NCI-H2227 (cell line): ENCODE measurements around the gene NDOR1.
A peak's percentile ranks its signal among the peaks of the same experiment; 100 is the strongest.

Source experiments
- DNase-seq: peaks from one replicate; lab custom pipeline; 2025; ENCODE audit not compliant: unreplicated experiment; lab: John Stamatoyannopoulos, UW

The NDOR1 gene

GRCh38 chr9:137198051-137198901 lies 7.2 kb upstream of the NDOR1 start:
- DNase-seq, result no peak

GRCh38 chr9:137198902-137199283 lies 6.6 kb upstream of the NDOR1 start:
- DNase-seq, result no peak

- peak; percentile 18 for DNase-seq
Measured at GRCh38 chr9:137199411-137200121, 5.9 kb upstream of the NDOR1 start.

GRCh38 chr9:137200311-137201204 lies 4.9 kb upstream of the NDOR1 start, which contains the start of gene TPRN:
TSS of gene TPRN (minus strand) at chr9:137200741. CDS start at chr9:137200711, 30 bp downstream.
- DNase-seq, result peak; percentile 97

GRCh38 chr9:137201205-137201868 lies 4.2 kb upstream of the NDOR1 start:
- DNase-seq, result no peak

- no peak for DNase-seq
Measured at GRCh38 chr9:137202966-137203365, 2.5 kb upstream of the NDOR1 start.

GRCh38 chr9:137204731-137205125 lies 772 bp upstream of the NDOR1 start:
- no peak for DNase-seq

- DNase-seq, result no peak
Measured at GRCh38 chr9:137206602-137207001, 1.1 kb downstream of the NDOR1 start.

- DNase-seq, result no peak
Measured at GRCh38 chr9:137211532-137211931, 6.0 kb downstream of the NDOR1 start.

GRCh38 chr9:137212520-137212919 lies 7.0 kb downstream of the NDOR1 start:
- DNase-seq, result no peak

GRCh38 chr9:137213160-137214060 lies 7.9 kb downstream of the NDOR1 start:
- no peak for DNase-seq

- DNase-seq, result no peak
Measured at GRCh38 chr9:137214620-137215019, 9.1 kb downstream of the NDOR1 start.

GRCh38 chr9:137215196-137215986 lies 9.9 kb downstream of the NDOR1 start:
- no peak for DNase-seq

GRCh38 chr9:137216188-137216965 lies 10.9 kb downstream of the NDOR1 start:
- DNase-seq, result no peak

- peak; percentile 84 for DNase-seq
Measured at GRCh38 chr9:137217276-137218211, 12.0 kb downstream of the NDOR1 start.

- no peak for DNase-seq
Measured at GRCh38 chr9:137218212-137218753, 12.8 kb downstream of the NDOR1 start.
